WERI-Rb-1 (cell line): Measurements from ENCODE around the gene ZNF799.
"Not testable (repeated sequence)": the region's sequence is repeated elsewhere in the genome, so short reads cannot be mapped to it uniquely, and the experiment has no call there.

Source experiments
- DNase-seq: peaks from one replicate; pipeline ENCODE4 v3.0.0-alpha.2; 2020
- H3K27ac ChIP-seq: fragments of 250-450 bp; sonication (Bioruptor Pico); 2 replicates; pipeline ENCODE4 v1.5.1; 2020; ENCODE audit warnings: mild to moderate bottlenecking, moderate library complexity
- H3K27me3 ChIP-seq: fragments of 250-450 bp; sonication (Bioruptor Pico); 2 replicates; pipeline ENCODE4 v1.5.1; 2021; ENCODE audit warnings: mild to moderate bottlenecking, low read depth, moderate library complexity; ENCODE audit not compliant: insufficient read depth, severe bottlenecking
- H3K36me3 ChIP-seq: fragments of 250-450 bp; sonication (Bioruptor Pico); 2 replicates; pipeline ENCODE4 v1.5.1; 2020; ENCODE audit warnings: mild to moderate bottlenecking, moderate library complexity
- H3K4me3 ChIP-seq: 2 replicates; pipeline ENCODE4 v1.5.1; 2011; ENCODE audit warnings: low read depth, mild to moderate bottlenecking, control low read depth, low read length
- H3K9me3 ChIP-seq: fragments of 250-450 bp; sonication (Bioruptor Pico); 2 replicates; pipeline ENCODE4 v1.5.1; 2021; ENCODE audit warnings: mild to moderate bottlenecking, moderate library complexity; ENCODE audit not compliant: severe bottlenecking
- CTCF ChIP-seq: IDR thresholded peaks from 2 replicates; pipeline ENCODE4 v1.5.1; 2011; ENCODE audit warnings: low read depth, mild to moderate bottlenecking, control low read depth, inconsistent platforms, low read length

The ZNF799 gene

DNA sequence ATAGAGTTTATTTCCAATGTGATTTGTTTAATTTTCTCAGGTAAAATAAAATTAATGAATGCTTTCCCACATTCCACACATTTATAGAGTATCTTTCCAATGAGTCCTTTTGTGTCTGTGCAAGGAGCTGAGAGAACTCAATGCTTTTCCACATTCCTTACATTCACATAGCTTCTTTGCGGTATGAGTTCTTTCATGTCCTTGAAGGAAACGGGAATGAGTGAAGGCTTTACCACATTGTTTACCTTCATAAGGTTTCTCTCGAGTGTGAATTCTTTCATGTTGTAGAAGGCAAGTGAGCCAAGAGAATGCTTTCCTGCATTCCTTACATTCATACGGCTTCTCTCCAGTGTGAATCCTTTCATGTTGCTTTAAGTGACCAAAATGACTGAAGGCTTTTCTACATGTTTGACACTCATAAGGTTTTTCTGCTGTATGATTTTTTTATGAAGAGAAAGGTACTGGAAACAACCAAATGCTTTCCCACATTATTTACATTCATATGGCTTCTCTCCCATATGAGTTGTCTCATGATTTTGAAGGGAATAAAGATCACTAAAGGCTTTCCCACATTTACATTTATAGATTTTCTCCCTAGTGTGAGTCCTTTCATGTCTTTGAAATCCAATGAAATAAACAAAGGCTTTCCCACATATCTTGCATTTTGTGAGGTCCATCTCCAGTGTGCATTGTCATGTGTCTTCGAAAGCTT, 21.2 kb downstream of the ZNF799 start:
- Histone ChIP-seq H3K27me3 (no peaks in the 10 kb centered on the region), H3K36me3 (no peaks in the 10 kb centered on the region; the same call in 1 of the 2 replicates), H3K9me3 (peaks cover 7% of the 10 kb centered on the region)

GRCh38 chr19:12374026-12374425, 27.0 kb downstream of the ZNF799 start:
- no peak for TF ChIP-seq CTCF
- Histone ChIP-seq H3K4me3 (no peak overlapping the region), H3K27me3 (no peaks in the 10 kb centered on the region), H3K36me3 (no peaks in the 10 kb centered on the region), H3K9me3 (no peaks in the 10 kb centered on the region), H3K27ac (no peak overlapping the region)
- DNase-seq: no peak

More for the DNA sequence above, 21.2 kb downstream of the ZNF799 start:
- no peak for DNase-seq
- Histone ChIP-seq H3K4me3 (no peak overlapping the region), H3K27ac (no peak overlapping the region)
- TF ChIP-seq CTCF: no peak

- TF ChIP-seq CTCF: peak; percentile 73
Observed at GRCh38 chr19:12365236-12366162, 35.6 kb downstream of the ZNF799 start, which contains the start of gene ZNF442. Gene ZNF442 (minus strand): TSS chr19:12365683. CDS start chr19:12363631, 2,052 bp downstream.

DNA sequence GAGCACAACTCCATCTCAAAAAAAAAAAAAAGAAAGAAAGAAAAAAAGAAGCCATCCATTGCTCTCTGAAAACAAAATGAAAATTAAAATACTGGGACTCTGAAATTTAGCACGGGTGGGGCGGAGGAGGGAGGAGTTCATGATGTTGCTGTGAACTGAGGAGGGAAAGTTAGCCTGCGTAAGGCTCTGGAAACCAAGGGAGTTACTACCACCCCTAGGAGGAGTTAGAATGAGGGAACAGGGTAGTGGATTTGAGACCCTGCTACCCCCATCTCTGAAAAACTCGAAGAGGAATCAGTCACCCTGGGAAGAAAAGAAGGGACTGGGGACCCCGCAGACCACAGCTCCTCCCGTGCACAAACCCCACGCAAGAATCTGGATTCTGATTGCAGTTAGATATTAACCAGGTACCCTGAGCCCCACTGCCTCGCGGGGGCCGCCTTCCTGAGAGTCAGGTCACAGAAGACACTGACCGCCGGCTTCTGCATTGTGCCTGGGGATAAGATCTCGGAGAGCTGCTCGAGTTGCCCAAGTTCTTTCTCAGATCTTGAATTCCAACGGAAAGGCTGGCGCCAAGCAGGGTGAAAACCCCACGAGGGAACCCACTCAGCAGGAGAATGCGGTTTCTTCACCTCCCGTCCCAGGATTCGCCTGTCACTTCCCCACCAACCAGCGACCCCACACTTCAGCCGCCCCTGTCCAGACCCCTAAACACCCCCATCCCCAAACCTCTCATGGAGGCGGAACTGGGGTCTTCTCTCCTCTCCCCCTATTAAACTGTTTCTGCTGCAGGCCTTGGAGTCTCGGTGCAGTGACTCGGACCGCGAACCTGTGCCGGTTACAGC, 36.5 kb downstream of the ZNF799 start:
- H3K4me3 ChIP-seq: peak overlapping the region; percentile 81
- peak; percentile 17 for DNase-seq
- no peaks in the 10 kb centered on the region for H3K36me3 ChIP-seq
- peak overlapping the region; percentile 81 for H3K27ac ChIP-seq
- no peaks in the 10 kb centered on the region for H3K9me3 ChIP-seq
- no peaks in the 10 kb centered on the region for H3K27me3 ChIP-seq
- TF ChIP-seq CTCF: no peak

More at GRCh38 chr19:12365236-12366162, 35.6 kb downstream of the ZNF799 start, which contains the start of gene ZNF442:
- Histone ChIP-seq H3K9me3 (no peaks in the 10 kb centered on the region), H3K36me3 (no peaks in the 10 kb centered on the region), H3K4me3 (peak within 1 kb of the TSS; percentile 81), H3K27me3 (no peaks in the 10 kb centered on the region), H3K27ac (peak within 1 kb of the TSS; percentile 81)
- peak; percentile 99 for DNase-seq

DNA sequence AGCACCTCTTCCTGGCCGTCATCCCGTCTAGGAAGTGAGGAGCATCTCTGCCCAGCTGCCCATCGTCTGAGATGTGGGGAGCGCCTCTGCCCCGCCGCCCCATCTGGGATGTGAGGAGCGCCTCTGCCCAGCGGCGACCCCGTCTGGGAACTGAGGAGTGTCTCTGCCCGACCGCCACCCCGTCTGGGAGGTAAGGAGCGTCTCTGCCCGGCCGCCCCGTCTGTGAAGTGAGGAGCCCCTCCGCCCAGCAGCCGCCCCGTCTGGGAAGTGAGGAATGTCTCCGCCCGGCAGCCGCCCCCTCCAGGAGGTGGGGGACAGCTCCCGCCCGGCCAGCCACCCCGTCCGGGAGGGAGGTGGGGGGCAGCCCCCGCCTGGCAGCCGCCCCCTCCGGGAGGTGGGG, 38.8 kb downstream of the ZNF799 start:
- not testable (repeated sequence) for DNase-seq, H3K36me3 ChIP-seq, H3K27ac ChIP-seq, H3K4me3 ChIP-seq, H3K9me3 ChIP-seq, H3K27me3 ChIP-seq
